Keratinocyte (primary cell): Measurements from ENCODE around the gene USP31. TPM values are rescaled to one million over a fixed set of nuclear protein-coding genes. Genes with fewer than 3 reads are reported as not detected.

ENCODE experiments used
- DNase-seq: peaks from one replicate; pipeline ENCODE4 v3.0.0-alpha.2; 2011; ENCODE audit warnings: low read depth, missing footprints, low spot score
- FAIRE-seq: peaks from 2 replicates; lab custom pipeline; 2011; peaks lifted over from hg19 to GRCh38; lab: Jason Lieb, UNC
- H2AFZ ChIP-seq: 2 replicates; pipeline ENCODE4 v1.6.0; 2012; ENCODE audit warnings: low read length, control low read depth, inconsistent platforms; ENCODE audit not compliant: control insufficient read depth
- H3K27ac ChIP-seq: 2 replicates; pipeline ENCODE4 v1.5.1; 2011; ENCODE audit warnings: low read length; ENCODE audit not compliant: control insufficient read depth, insufficient read depth
- H3K27me3 ChIP-seq: 3 replicates; pipeline ENCODE4 v1.6.0; 2011; ENCODE audit warnings: low read length; ENCODE audit not compliant: control insufficient read depth, insufficient read depth; ENCODE audit errors: extremely low read depth
- H3K36me3 ChIP-seq, 2 experiments: 2 replicates in 1 of 2; 3 replicates in 1 of 2; pipeline ENCODE4 v1.5.1; 2011; ENCODE audit warnings: low read length in 2 of 2, mild to moderate bottlenecking in 1 of 2; ENCODE audit not compliant: control insufficient read depth in 2 of 2, insufficient read depth in 2 of 2; ENCODE audit errors: extremely low read depth in 1 of 2
- H3K4me1 ChIP-seq: 3 replicates; pipeline ENCODE4 v1.5.1; 2011; ENCODE audit warnings: low read length; ENCODE audit not compliant: control insufficient read depth, insufficient read depth; ENCODE audit errors: extremely low read depth
- H3K4me2 ChIP-seq: 3 replicates; pipeline ENCODE4 v1.6.0; 2011; ENCODE audit warnings: low read depth, low read length; ENCODE audit not compliant: control insufficient read depth, insufficient read depth; ENCODE audit errors: extremely low read depth
- H3K4me3 ChIP-seq, 3 experiments: fragments of 200-600 bp in 1 of 3; sonication (generic) in 1 of 3; 2 replicates in 2 of 3; 3 replicates in 1 of 3; pipeline ENCODE4 v1.5.1; 2011 to 2016; ENCODE audit warnings: low read length in 3 of 3, mild to moderate bottlenecking in 3 of 3, control low read depth in 2 of 3, inconsistent platforms in 1 of 3, low read depth in 1 of 3, mixed read lengths in 1 of 3, mixed run types in 1 of 3, moderate library complexity in 1 of 3; ENCODE audit not compliant: control insufficient read depth in 2 of 3, insufficient read depth in 2 of 3; ENCODE audit errors: extremely low read depth in 1 of 3
- H3K79me2 ChIP-seq: 2 replicates; pipeline ENCODE4 v1.6.0; 2012; ENCODE audit warnings: low read length; ENCODE audit not compliant: control insufficient read depth, insufficient read depth
- H3K9ac ChIP-seq: 3 replicates; pipeline ENCODE4 v1.6.0; 2011; ENCODE audit warnings: low read length; ENCODE audit not compliant: control insufficient read depth, insufficient read depth; ENCODE audit errors: extremely low read depth
- H3K9me1 ChIP-seq: 3 replicates; pipeline ENCODE4 v1.6.0; 2011; ENCODE audit warnings: low read length; ENCODE audit not compliant: control insufficient read depth, insufficient read depth; ENCODE audit errors: extremely low read depth
- H3K9me3 ChIP-seq: 2 replicates; pipeline ENCODE4 v1.5.1; 2012; ENCODE audit warnings: low read depth, low read length; ENCODE audit not compliant: control insufficient read depth
- H4K20me1 ChIP-seq: 3 replicates; pipeline ENCODE4 v1.6.0; 2011; ENCODE audit warnings: low read length; ENCODE audit not compliant: control insufficient read depth, insufficient read depth; ENCODE audit errors: extremely low read depth
- EZH2 ChIP-seq: IDR thresholded peaks from one replicate; pipeline ENCODE4 v1.6.1; 2012; ENCODE audit warnings: inconsistent platforms, mild to moderate bottlenecking, low read length, moderate library complexity
- dilution Hi-C: fragments of 300-500 bp; cut with MboI; formaldehyde crosslinking; loops from one replicate; pipeline ENCODE4 v1.7.0; 2020; ENCODE audit warnings: low sequenced_read_pairs; ENCODE audit not compliant: extremely low pct_ligation_motif_present
- polyA plus RNA-seq, 5 experiments: library from polyadenylated mRNA; depleted of rRNA in 3 of 5; stranded (reverse) in 3 of 5; stranded (forward) in 1 of 5; unstranded in 1 of 5; fragments of >200 nt; gene quantifications; 1 replicate in 1 of 5; 2 replicates in 3 of 5; 3 replicates in 1 of 5; pipeline versions ENCODE4 v1.2.1 to v1.2.3, GENCODE V29; 2011 to 2012; ENCODE audit warnings: missing spikeins in 2 of 5, low read depth in 1 of 5, low replicate concordance in 1 of 5
- TF ChIP-seq, protein P1 (sequence below), 3 experiments: IDR thresholded peaks in 1 of 3; conservative IDR thresholded peaks in 1 of 3; optimal IDR thresholded peaks in 1 of 3; 2 replicates in 2 of 3; 3 replicates in 1 of 3; pipeline versions ENCODE3 to v1.5.1; 2011; ENCODE audit warnings: low read length in 3 of 3, mild to moderate bottlenecking in 3 of 3, moderate library complexity in 2 of 3, control low read depth in 1 of 3, inconsistent platforms in 1 of 3; ENCODE audit not compliant: insufficient read depth in 2 of 3; ENCODE audit errors: extremely low read depth in 1 of 3

Gene USP31
- polyA plus RNA-seq, 1 donor (not counting 4 experiments of a cell fraction or from before 2014, with no cell fraction given): 16.3 TPM

DNA sequence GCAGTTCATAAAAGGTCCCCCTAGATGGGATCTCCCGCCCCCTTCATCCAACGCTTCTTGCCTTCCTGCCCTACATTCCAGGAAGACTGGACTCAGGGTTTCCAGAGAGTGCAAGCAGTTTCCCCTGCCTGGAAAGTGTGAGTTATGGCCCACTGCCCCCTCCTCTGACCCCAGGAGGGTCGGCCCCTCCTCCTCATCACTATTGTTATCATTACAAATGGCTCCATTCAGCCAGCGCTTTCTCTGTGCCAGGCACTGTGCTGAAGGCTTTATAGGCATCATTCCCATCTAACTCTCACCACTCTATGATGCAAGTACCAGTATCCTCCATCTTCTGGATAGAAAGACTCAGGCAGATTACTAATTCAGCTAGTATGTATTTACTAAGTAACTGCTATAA lies 90.7 kb downstream of the USP31 start:
- Histone ChIP-seq H3K79me2 (no peaks in the 10 kb centered on the region), H3K9ac (no peak overlapping the region), H3K27me3 (no peaks in the 10 kb centered on the region), H4K20me1 (peaks cover 3% of the 10 kb centered on the region), H3K4me1 (no peaks in the 10 kb centered on the region), H3K27ac (no peak overlapping the region), H3K9me3 (no peaks in the 10 kb centered on the region), H3K4me3 (no peak overlapping the region), H3K4me2 (no peak overlapping the region), H3K36me3 (no peaks in the 10 kb centered on the region), H2AFZ (no peak overlapping the region), H3K9me1 (no peaks in the 10 kb centered on the region)
- dilution Hi-C loops: no loop called here
- FAIRE-seq (no peak), DNase-seq (no peak)
- no peak for TF ChIP-seq EZH2
- TF ChIP-seq, protein P1, sequence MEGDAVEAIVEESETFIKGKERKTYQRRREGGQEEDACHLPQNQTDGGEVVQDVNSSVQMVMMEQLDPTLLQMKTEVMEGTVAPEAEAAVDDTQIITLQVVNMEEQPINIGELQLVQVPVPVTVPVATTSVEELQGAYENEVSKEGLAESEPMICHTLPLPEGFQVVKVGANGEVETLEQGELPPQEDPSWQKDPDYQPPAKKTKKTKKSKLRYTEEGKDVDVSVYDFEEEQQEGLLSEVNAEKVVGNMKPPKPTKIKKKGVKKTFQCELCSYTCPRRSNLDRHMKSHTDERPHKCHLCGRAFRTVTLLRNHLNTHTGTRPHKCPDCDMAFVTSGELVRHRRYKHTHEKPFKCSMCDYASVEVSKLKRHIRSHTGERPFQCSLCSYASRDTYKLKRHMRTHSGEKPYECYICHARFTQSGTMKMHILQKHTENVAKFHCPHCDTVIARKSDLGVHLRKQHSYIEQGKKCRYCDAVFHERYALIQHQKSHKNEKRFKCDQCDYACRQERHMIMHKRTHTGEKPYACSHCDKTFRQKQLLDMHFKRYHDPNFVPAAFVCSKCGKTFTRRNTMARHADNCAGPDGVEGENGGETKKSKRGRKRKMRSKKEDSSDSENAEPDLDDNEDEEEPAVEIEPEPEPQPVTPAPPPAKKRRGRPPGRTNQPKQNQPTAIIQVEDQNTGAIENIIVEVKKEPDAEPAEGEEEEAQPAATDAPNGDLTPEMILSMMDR (optimal IDR thresholded peaks at IDR 0.05 in 1 of 3, IDR thresholded peaks at IDR 0.05 in 1 of 3, conservative IDR thresholded peaks at IDR 0.05 in 1 of 3; ENCODE audit: extremely low read depth in 1 of 3, insufficient read depth in 2 of 3, low read length in 3 of 3): no peak

DNA sequence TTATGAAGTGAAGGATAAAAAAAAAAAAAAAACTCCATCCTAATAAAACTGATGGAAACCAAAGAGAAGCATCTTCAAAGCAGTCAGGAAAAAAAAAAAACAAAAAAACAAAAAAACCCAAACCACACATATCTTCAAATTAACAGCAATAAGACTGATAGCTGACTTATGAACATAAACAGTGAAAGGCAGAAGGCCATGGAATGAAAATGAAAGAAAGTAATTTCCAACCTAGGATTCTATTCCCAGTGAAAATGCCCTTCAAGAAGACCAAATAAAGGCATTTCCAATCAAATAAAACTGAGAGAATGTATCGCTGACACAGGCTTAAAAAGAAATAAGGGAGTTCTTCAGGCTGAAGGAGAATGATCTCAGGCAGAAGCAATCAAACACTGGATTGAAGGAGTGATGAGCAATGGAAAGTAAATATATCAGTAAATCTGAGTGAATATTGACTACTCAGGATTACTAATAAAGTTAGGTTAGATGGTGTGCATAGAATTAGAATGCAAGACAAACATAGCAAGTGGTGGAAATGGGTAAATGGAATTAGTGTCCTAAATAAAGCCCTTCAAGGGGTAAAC lies 92.1 kb downstream of the USP31 start:
- Histone ChIP-seq H3K27ac (no peak overlapping the region), H3K9ac (no peak overlapping the region), H3K36me3 (no peaks in the 10 kb centered on the region), H3K4me1 (no peaks in the 10 kb centered on the region), H3K4me2 (no peak overlapping the region), H3K27me3 (peaks cover 13% of the 10 kb centered on the region), H4K20me1 (peaks cover 3% of the 10 kb centered on the region), H2AFZ (no peak overlapping the region), H3K9me3 (no peaks in the 10 kb centered on the region), H3K4me3 (no peak overlapping the region), H3K79me2 (no peaks in the 10 kb centered on the region), H3K9me1 (no peaks in the 10 kb centered on the region)
- dilution Hi-C loops: no loop called here
- TF ChIP-seq EZH2: no peak
- TF ChIP-seq, protein P1 (optimal IDR thresholded peaks at IDR 0.05 in 1 of 3, IDR thresholded peaks at IDR 0.05 in 1 of 3, conservative IDR thresholded peaks at IDR 0.05 in 1 of 3; ENCODE audit: extremely low read depth in 1 of 3, insufficient read depth in 2 of 3, low read length in 3 of 3): no peak
- FAIRE-seq (no peak), DNase-seq (no peak)
